NT2/D1 (cell line): ENCODE data around the gene GPN2.

Source experiments
- SUZ12 ChIP-seq: IDR thresholded peaks from 2 replicates; pipeline ENCODE4 v1.6.1; 2011; ENCODE audit not compliant: insufficient read length, insufficient read depth; ENCODE audit errors: extremely low read depth
- YY1 ChIP-seq: IDR thresholded peaks from 2 replicates; pipeline ENCODE4 v1.6.1; 2011; ENCODE audit not compliant: insufficient read length, insufficient read depth
- ZNF274 ChIP-seq: IDR thresholded peaks from 2 replicates; pipeline ENCODE4 v1.6.1; 2011; ENCODE audit warnings: mild to moderate bottlenecking, low read depth, low read length

DNA sequence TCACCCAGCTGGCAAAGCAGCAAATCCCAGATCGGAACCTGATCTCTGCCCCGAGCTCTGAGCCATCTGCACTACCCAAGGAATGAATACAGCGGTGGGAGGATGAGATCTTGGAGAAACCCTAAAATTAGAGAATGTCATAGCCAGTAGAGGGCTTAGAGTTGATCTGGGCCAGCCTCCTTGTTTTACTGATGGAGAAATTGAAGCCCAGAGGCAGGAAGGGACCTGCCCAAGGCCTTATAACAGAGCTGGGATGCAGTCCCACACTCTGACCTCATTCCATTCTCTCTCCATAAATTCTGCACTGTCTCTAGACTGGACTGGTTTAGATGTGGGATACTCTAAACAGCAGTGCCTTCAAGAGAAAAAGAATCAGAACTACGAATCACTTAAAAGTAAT is 31.9 kb downstream of the GPN2 start:
- no peak for TF ChIP-seq YY1
- no peak for TF ChIP-seq SUZ12
- TF ChIP-seq ZNF274: no peak
